ENCODE results near the gene BFSP2.
"Not testable (repeated sequence)": the region's sequence is repeated elsewhere in the genome, so short reads cannot be mapped to it uniquely, and the experiment has no call there.

Gene BFSP2

GRCh38 chr3:133460809-133461208 is 61.0 kb downstream of the BFSP2 start:
- DNase-seq, result no peak

- DNase-seq, result no peak
Observed at GRCh38 chr3:133461291-133461690, 61.4 kb downstream of the BFSP2 start.

- DNase-seq, result no peak
Observed at GRCh38 chr3:133463347-133463860, 63.5 kb downstream of the BFSP2 start.

- DNase-seq, result no peak
Observed at GRCh38 chr3:133464573-133464972, 64.7 kb downstream of the BFSP2 start.

- DNase-seq, result no peak
Observed at GRCh38 chr3:133466531-133467386, 66.9 kb downstream of the BFSP2 start.

GRCh38 chr3:133467780-133468179 is 67.9 kb downstream of the BFSP2 start:
- no peak for DNase-seq

- no peak for DNase-seq
Observed at GRCh38 chr3:133468251-133468721, 68.4 kb downstream of the BFSP2 start.

GRCh38 chr3:133469140-133469731 is 69.4 kb downstream of the BFSP2 start:
- no peak for DNase-seq

GRCh38 chr3:133472242-133472641 is 72.4 kb downstream of the BFSP2 start:
- DNase-seq, result no peak

- DNase-seq, result no peak
Observed at GRCh38 chr3:133472889-133473288, 73.0 kb downstream of the BFSP2 start.

- not testable (repeated sequence) for DNase-seq
Observed at GRCh38 chr3:133473472-133474191, 73.8 kb downstream of the BFSP2 start.

- peak; percentile 87 for DNase-seq
Observed at GRCh38 chr3:133474251-133474801, 74.5 kb downstream of the BFSP2 start.

GRCh38 chr3:133474817-133475216 is 75.0 kb downstream of the BFSP2 start:
- DNase-seq, result no peak

GRCh38 chr3:133475245-133476010 is 75.6 kb downstream of the BFSP2 start:
- DNase-seq, result no peak

GRCh38 chr3:133476971-133477375 is 77.1 kb downstream of the BFSP2 start:
- no peak for DNase-seq

- DNase-seq, result no peak
Observed at GRCh38 chr3:133477487-133477886, 77.6 kb downstream of the BFSP2 start.

- no peak for DNase-seq
Observed at GRCh38 chr3:133478624-133479023, 78.8 kb downstream of the BFSP2 start.

GRCh38 chr3:133479401-133479800 is 79.5 kb downstream of the BFSP2 start:
- DNase-seq, result no peak

GRCh38 chr3:133479895-133480669 is 80.2 kb downstream of the BFSP2 start:
- DNase-seq, result no peak

GRCh38 chr3:133482474-133482873 is 82.6 kb downstream of the BFSP2 start:
- DNase-seq, result not testable (repeated sequence)

- DNase-seq, result no peak
Observed at GRCh38 chr3:133486658-133487057, 86.8 kb downstream of the BFSP2 start.

Measured in left hindlimb (tissue), 1 donor.